GM12878 (cell line): Measurements from ENCODE around the gene TCF7L1. TPM values are rescaled to one million over a fixed set of nuclear protein-coding genes. Genes with fewer than 3 reads are reported as not detected.

Experiments used
- ATAC-seq: fragments of 200-7000 bp; cut with Tn5 transposase; 3 replicates; pipeline ENCODE4 v1.9.1; 2020; ENCODE audit warnings: mild to moderate bottlenecking, moderate library complexity
- BruUV-seq: library from RNA; stranded (reverse); fragments of 400-500 nt; replicated peaks from 2 replicates; lab custom pipeline; 2021; lab: Mats Ljungman, UMichigan
- CTCF ChIA-PET: fragments of 300-600 bp; sonication (Branson Sonifier 250); formaldehyde crosslinking; extraction: SDS; loops from one replicate; lab custom pipeline; 2021; ENCODE audit warnings: inconsistent platforms; lab: Yijun Ruan, JAX
- POLR2A ChIA-PET: fragments of 350-600 bp; formaldehyde crosslinking; extraction: SDS; loops from one replicate; lab custom pipeline; 2021; ENCODE audit warnings: inconsistent platforms; lab: Charles Lee
- RAD21 ChIA-PET: fragments of 300-600 bp; sonication (Branson Sonifier 250); formaldehyde crosslinking; loops from one replicate; lab custom pipeline; 2023; ENCODE audit warnings: antibody characterized with exemption; ENCODE audit not compliant: unreplicated experiment; lab: Charles Lee
- SMC1A ChIA-PET: fragments of 300-600 bp; sonication (Branson Sonifier 250); formaldehyde crosslinking; loops from one replicate; lab custom pipeline; 2023; ENCODE audit not compliant: unreplicated experiment, uncharacterized antibody; lab: Charles Lee
- DNase-seq: peaks from one replicate; pipeline ENCODE4 v3.0.0-alpha.2; 2011; ENCODE audit warnings: low read depth, low spot score
- FAIRE-seq: peaks from 3 replicates; lab custom pipeline; 2011; peaks lifted over from hg19 to GRCh38; lab: Jason Lieb, UNC
- H2AFZ ChIP-seq: 2 replicates; pipeline ENCODE4 v1.6.0; 2011; ENCODE audit warnings: low read depth, low read length, control low read depth; ENCODE audit not compliant: control insufficient read depth
- H3K27ac ChIP-seq: 2 replicates; pipeline ENCODE4 v1.5.1; 2011; ENCODE audit warnings: control low read depth; ENCODE audit not compliant: control insufficient read depth, insufficient read depth
- H3K27me3 ChIP-seq, 2 experiments: replicated peaks in 1 of 2; 2 replicates each; pipeline versions ENCODE4 v1.6.0 to v1.6.1; 2011; ENCODE audit warnings: low read length in 1 of 2; ENCODE audit not compliant: control insufficient read depth in 2 of 2, insufficient read depth in 2 of 2
- H3K36me3 ChIP-seq, 2 experiments: 2 replicates each; pipeline ENCODE4 v1.5.1; 2011; ENCODE audit warnings: low read length in 1 of 2; ENCODE audit not compliant: control insufficient read depth in 2 of 2, insufficient read depth in 2 of 2
- H3K4me1 ChIP-seq: 2 replicates; pipeline ENCODE4 v1.6.1; 2011; ENCODE audit warnings: mild to moderate bottlenecking, low read length, moderate library complexity, mixed read lengths; ENCODE audit not compliant: control insufficient read depth, insufficient read depth
- H3K4me2 ChIP-seq: 2 replicates; pipeline ENCODE4 v1.6.0; 2011; ENCODE audit warnings: control low read depth; ENCODE audit not compliant: control insufficient read depth, insufficient read depth
- H3K4me3 ChIP-seq: fragments of 200-600 bp; sonication (generic); 2 replicates; pipeline ENCODE4 v1.5.1; 2016
- H3K79me2 ChIP-seq: 2 replicates; pipeline ENCODE4 v1.6.0; 2011; ENCODE audit warnings: low read length; ENCODE audit not compliant: control insufficient read depth, insufficient read depth
- H3K9ac ChIP-seq: 2 replicates; pipeline ENCODE4 v1.8.0; 2011; ENCODE audit warnings: low read length, control low read depth, mixed read lengths; ENCODE audit not compliant: control insufficient read depth, insufficient read depth
- H3K9me3 ChIP-seq: replicated peaks from 3 replicates; pipeline ENCODE4 v1.5.1; 2011; ENCODE audit warnings: mild to moderate bottlenecking, low read length; ENCODE audit not compliant: control insufficient read depth, insufficient read depth
- H4K20me1 ChIP-seq: 2 replicates; pipeline ENCODE4 v1.6.0; 2011; ENCODE audit not compliant: control insufficient read depth, insufficient read depth
- RAD51 ChIP-seq: fragments of 450-650 bp; IDR thresholded peaks from 2 replicates; pipeline ENCODE4 v1.6.1; 2016; ENCODE audit warnings: moderate library complexity, mild to moderate bottlenecking, inconsistent platforms
- RELB ChIP-seq: fragments of 450-650 bp; IDR thresholded peaks from 2 replicates; pipeline ENCODE4 v1.6.1; 2017; ENCODE audit warnings: low read depth, mild to moderate bottlenecking, moderate library complexity
- RFX5 ChIP-seq: IDR thresholded peaks from 2 replicates; pipeline ENCODE4 v1.6.1; 2011; ENCODE audit warnings: low read depth, low read length, improper control_type of control experiment
- WRNIP1 ChIP-seq: IDR thresholded peaks from 2 replicates; pipeline ENCODE4 v1.6.1; 2011; ENCODE audit warnings: low read depth, low read length, improper control_type of control experiment, borderline replicate concordance
- WGBS: methylation state at CpG from one replicate; pipeline ENCODE4 v1.1.6; 2016; ENCODE audit warnings: low lambda C conversion rate; ENCODE audit not compliant: insufficient replicate concordance, insufficient coverage; ENCODE audit errors: missing lambda C conversion rate; 5-methylcytosine and 5-hydroxymethylcytosine counted together
- in situ Hi-C: fragments of 300-500 bp; cut with MboI; formaldehyde crosslinking; loops from 9 replicates; pipeline ENCODE4 v1.14.3; 2018; ENCODE audit warnings: mixed read lengths
- intact Hi-C: fragments of 100-400 bp; cut with micrococcal nuclease; formaldehyde crosslinking; loops from one replicate; pipeline ENCODE4 v1.14.2; 2022; ENCODE audit not compliant: unreplicated experiment
- polyA plus RNA-seq, 11 experiments: library from polyadenylated mRNA; depleted of rRNA in 4 of 11; unstranded in 6 of 11; stranded (reverse) in 5 of 11; fragments of >200 nt; fragmentation: Nextera tagmentation in 4 of 11; fragmentation: Illumina TruSeq in 1 of 11; extraction: Ambion mirVana in 4 of 11; extraction: Trizol in 1 of 11; gene quantifications; 1 replicate in 1 of 11; 2 replicates in 10 of 11; pipeline versions ENCODE4 v1.2.1 to v1.2.3, GENCODE V29; 2011 to 2016; ENCODE audit warnings: inconsistent platforms in 2 of 11, missing spikeins in 2 of 11, low read depth in 1 of 11
- total RNA-seq, 4 experiments: library from RNA; depleted of rRNA in 3 of 4; stranded (reverse); fragments of >200 nt in 3 of 4; fragmentation: Illumina TruSeq in 1 of 4; extraction: Trizol in 1 of 4; gene quantifications; 2 replicates each; pipeline versions ENCODE4 v1.2.1 to v1.2.3, GENCODE V29; 2013 to 2021
- TF ChIP-seq, protein P1 (sequence below): IDR thresholded peaks from 2 replicates; pipeline ENCODE4 v1.6.1; 2012; ENCODE audit warnings: improper control_type of control experiment, low read depth, low read length; ENCODE audit not compliant: insufficient replicate concordance

The TCF7L1 gene
- total and polyA plus RNA-seq, 10 of the 15 experiments (the other 5 are each of a cell fraction or from before 2014, with no cell fraction given): 0.03 to 0.11 (median 0.10) TPM; not detected in 7

DNA sequence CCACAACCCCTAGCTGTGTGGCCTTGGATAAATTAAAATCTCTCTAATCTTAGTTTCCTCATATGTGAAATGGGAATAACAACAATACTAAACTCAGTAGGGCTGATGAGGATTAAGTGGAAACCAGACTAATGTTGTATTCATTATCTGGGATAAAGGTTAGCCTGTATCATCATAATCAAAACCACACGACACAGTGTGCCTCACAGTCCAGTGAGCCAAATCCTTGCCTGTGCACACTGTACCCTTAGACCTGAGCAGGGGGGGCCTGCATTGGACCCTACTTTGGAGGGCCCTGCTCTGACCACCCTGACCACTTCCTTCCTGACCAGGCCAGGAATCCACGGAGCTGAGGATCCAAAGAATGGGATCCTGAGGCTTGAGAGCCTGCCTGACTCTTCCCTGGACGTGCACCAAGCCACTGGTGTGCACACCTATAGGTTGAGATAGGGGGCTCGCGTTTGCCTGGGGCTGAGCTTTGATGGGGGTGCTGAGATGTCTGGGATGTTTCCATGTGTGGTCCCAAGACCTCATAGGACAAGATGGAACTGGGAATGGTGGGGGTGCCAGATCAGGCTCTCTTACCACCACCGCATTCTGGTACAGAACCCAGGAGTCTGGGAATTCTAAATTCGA, 124.9 kb downstream of the TCF7L1 start:
- ATAC-seq: no peak
- Histone ChIP-seq H3K79me2 (no peaks in the 10 kb centered on the region), H3K4me2 (no peak overlapping the region), H3K27me3 (peaks cover 0 to 4% of the 10 kb centered on the region in 2 experiments; a peak in 3 of 4 replicates), H3K9ac (no peak overlapping the region), H3K36me3 (no peaks in the 10 kb centered on the region), H2AFZ (no peak overlapping the region), H4K20me1 (no peaks in the 10 kb centered on the region), H3K4me3 (no peak overlapping the region), H3K9me3 (no peaks in the 10 kb centered on the region), H3K4me1 (no peaks in the 10 kb centered on the region), H3K27ac (no peak overlapping the region)
- RAD21 ChIA-PET: interaction anchor here (1.6 kb wide), 1 partner anchor 9 kb away, joined by 4 read pairs; no protein-coding TSS in a partner anchor
- FAIRE-seq: no peak
- TF ChIP-seq WRNIP1: no peak
- TF ChIP-seq RFX5: no peak
- TF ChIP-seq, protein P1, sequence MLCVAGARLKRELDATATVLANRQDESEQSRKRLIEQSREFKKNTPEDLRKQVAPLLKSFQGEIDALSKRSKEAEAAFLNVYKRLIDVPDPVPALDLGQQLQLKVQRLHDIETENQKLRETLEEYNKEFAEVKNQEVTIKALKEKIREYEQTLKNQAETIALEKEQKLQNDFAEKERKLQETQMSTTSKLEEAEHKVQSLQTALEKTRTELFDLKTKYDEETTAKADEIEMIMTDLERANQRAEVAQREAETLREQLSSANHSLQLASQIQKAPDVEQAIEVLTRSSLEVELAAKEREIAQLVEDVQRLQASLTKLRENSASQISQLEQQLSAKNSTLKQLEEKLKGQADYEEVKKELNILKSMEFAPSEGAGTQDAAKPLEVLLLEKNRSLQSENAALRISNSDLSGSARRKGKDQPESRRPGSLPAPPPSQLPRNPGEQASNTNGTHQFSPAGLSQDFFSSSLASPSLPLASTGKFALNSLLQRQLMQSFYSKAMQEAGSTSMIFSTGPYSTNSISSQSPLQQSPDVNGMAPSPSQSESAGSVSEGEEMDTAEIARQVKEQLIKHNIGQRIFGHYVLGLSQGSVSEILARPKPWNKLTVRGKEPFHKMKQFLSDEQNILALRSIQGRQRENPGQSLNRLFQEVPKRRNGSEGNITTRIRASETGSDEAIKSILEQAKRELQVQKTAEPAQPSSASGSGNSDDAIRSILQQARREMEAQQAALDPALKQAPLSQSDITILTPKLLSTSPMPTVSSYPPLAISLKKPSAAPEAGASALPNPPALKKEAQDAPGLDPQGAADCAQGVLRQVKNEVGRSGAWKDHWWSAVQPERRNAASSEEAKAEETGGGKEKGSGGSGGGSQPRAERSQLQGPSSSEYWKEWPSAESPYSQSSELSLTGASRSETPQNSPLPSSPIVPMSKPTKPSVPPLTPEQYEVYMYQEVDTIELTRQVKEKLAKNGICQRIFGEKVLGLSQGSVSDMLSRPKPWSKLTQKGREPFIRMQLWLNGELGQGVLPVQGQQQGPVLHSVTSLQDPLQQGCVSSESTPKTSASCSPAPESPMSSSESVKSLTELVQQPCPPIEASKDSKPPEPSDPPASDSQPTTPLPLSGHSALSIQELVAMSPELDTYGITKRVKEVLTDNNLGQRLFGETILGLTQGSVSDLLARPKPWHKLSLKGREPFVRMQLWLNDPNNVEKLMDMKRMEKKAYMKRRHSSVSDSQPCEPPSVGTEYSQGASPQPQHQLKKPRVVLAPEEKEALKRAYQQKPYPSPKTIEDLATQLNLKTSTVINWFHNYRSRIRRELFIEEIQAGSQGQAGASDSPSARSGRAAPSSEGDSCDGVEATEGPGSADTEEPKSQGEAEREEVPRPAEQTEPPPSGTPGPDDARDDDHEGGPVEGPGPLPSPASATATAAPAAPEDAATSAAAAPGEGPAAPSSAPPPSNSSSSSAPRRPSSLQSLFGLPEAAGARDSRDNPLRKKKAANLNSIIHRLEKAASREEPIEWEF: no peak
- TF ChIP-seq RELB: no peak
- no peak for TF ChIP-seq RAD51
- DNase-seq: no peak
- SMC1A ChIA-PET: interaction anchor here (1.0 kb wide), 1 partner anchor 11 kb away, joined by 3 read pairs; no protein-coding TSS in a partner anchor
- CTCF ChIA-PET: interaction anchor here (1.0 to 3.8 kb wide), 3 partner anchors 8 to 73 kb away, joined by 4 to 27 read pairs (median 5); no protein-coding TSS in a partner anchor
- intact Hi-C loops (no loop called here), in situ Hi-C loops (no loop called here)
- no TSS peak for BruUV-seq
- WGBS: 29% methylated on average over 7 of the region's 7 CpGs
- POLR2A ChIA-PET: no interaction called here
